Measurements from ENCODE around the gene PIP5K1C. TPM values are rescaled to one million over a fixed set of nuclear protein-coding genes. Genes with fewer than 3 reads are reported as not detected.

PIP5K1C gene
- polyA plus RNA-seq, 1 donor (not counting 4 experiments of a cell fraction or from before 2014, with no cell fraction given) = 3.6 TPM

- Histone ChIP-seq H3K4me3 (ENCODE audit: control insufficient read depth in 2 of 3, extremely low read depth in 1 of 3, insufficient read depth in 2 of 3, low read depth in 1 of 3, low read length in 3 of 3) (no peak overlapping the region), H3K9me1 (ENCODE audit: control insufficient read depth, extremely low read depth, insufficient read depth, low read length) (no peaks in the 10 kb centered on the region), H3K9me3 (ENCODE audit: control insufficient read depth, low read depth, low read length) (no peaks in the 10 kb centered on the region), H3K9ac (ENCODE audit: control insufficient read depth, extremely low read depth, insufficient read depth, low read length) (no peak overlapping the region), H3K27ac (ENCODE audit: control insufficient read depth, insufficient read depth, low read length) (no peak overlapping the region), H4K20me1 (ENCODE audit: control insufficient read depth, extremely low read depth, insufficient read depth, low read length) (no peaks in the 10 kb centered on the region), H3K79me2 (ENCODE audit: control insufficient read depth, insufficient read depth, low read length) (no peaks in the 10 kb centered on the region), H3K4me2 (ENCODE audit: control insufficient read depth, extremely low read depth, insufficient read depth, low read depth, low read length) (no peak overlapping the region), H2AFZ (ENCODE audit: control insufficient read depth, low read length) (no peak overlapping the region), H3K4me1 (ENCODE audit: control insufficient read depth, extremely low read depth, insufficient read depth, low read length) (peaks cover 2% of the 10 kb centered on the region), H3K27me3 (ENCODE audit: control insufficient read depth, extremely low read depth, insufficient read depth, low read length) (no peaks in the 10 kb centered on the region), H3K36me3 (ENCODE audit: control insufficient read depth in 2 of 2, extremely low read depth in 1 of 2, insufficient read depth in 2 of 2, low read length in 2 of 2) (peaks cover 0 to 25% of the 10 kb centered on the region in 2 experiments)
- DNase-seq (ENCODE audit: low read depth, low spot score) (no peak), FAIRE-seq (no peak)
- dilution Hi-C loops (cut with MboI; ENCODE audit: extremely low pct_ligation_motif_present, low sequenced_read_pairs) = no loop called here
- TF ChIP-seq CTCF (optimal IDR thresholded peaks at IDR 0.05 in 1 of 3, IDR thresholded peaks at IDR 0.05 in 1 of 3, conservative IDR thresholded peaks at IDR 0.05 in 1 of 3; ENCODE audit: extremely low read depth in 1 of 3, insufficient read depth in 2 of 3, low read length in 3 of 3) = no peak
Measured at GRCh38 chr19:3657395-3657769, 42.9 kb downstream of the PIP5K1C start.

- H3K4me3 ChIP-seq (ENCODE audit: control insufficient read depth in 2 of 3, extremely low read depth in 1 of 3, insufficient read depth in 2 of 3, low read depth in 1 of 3, low read length in 3 of 3) = no peak overlapping the region
- H3K9ac ChIP-seq (ENCODE audit: control insufficient read depth, extremely low read depth, insufficient read depth, low read length) = no peak overlapping the region
- H3K27me3 ChIP-seq (ENCODE audit: control insufficient read depth, extremely low read depth, insufficient read depth, low read length) = no peaks in the 10 kb centered on the region
- H3K9me3 ChIP-seq (ENCODE audit: control insufficient read depth, low read depth, low read length) = no peaks in the 10 kb centered on the region
- no peak overlapping the region for H2AFZ ChIP-seq (ENCODE audit: control insufficient read depth, low read length)
- H4K20me1 ChIP-seq (ENCODE audit: control insufficient read depth, extremely low read depth, insufficient read depth, low read length) = no peaks in the 10 kb centered on the region
- H3K27ac ChIP-seq (ENCODE audit: control insufficient read depth, insufficient read depth, low read length) = no peak overlapping the region
- FAIRE-seq (no peak), DNase-seq (ENCODE audit: low read depth, low spot score) (no peak)
- no peaks in the 10 kb centered on the region for H3K9me1 ChIP-seq (ENCODE audit: control insufficient read depth, extremely low read depth, insufficient read depth, low read length)
- H3K4me2 ChIP-seq (ENCODE audit: control insufficient read depth, extremely low read depth, insufficient read depth, low read depth, low read length) = no peak overlapping the region
- H3K79me2 ChIP-seq (ENCODE audit: control insufficient read depth, insufficient read depth, low read length) = no peaks in the 10 kb centered on the region
- TF ChIP-seq EZH2 (IDR thresholded peaks at IDR 0.05; ENCODE audit: low read length) (no peak), CTCF (optimal IDR thresholded peaks at IDR 0.05 in 1 of 3, IDR thresholded peaks at IDR 0.05 in 1 of 3, conservative IDR thresholded peaks at IDR 0.05 in 1 of 3; ENCODE audit: extremely low read depth in 1 of 3, insufficient read depth in 2 of 3, low read length in 3 of 3) (no peak)
- H3K36me3 ChIP-seq (ENCODE audit: control insufficient read depth in 2 of 2, extremely low read depth in 1 of 2, insufficient read depth in 2 of 2, low read length in 2 of 2) = peaks cover 0 to 25% of the 10 kb centered on the region in 2 experiments
- dilution Hi-C loops (cut with MboI; ENCODE audit: extremely low pct_ligation_motif_present, low sequenced_read_pairs) = no loop called here
- H3K4me1 ChIP-seq (ENCODE audit: control insufficient read depth, extremely low read depth, insufficient read depth, low read length) = peaks cover 2% of the 10 kb centered on the region
Measured at GRCh38 chr19:3656747-3657394, 43.4 kb downstream of the PIP5K1C start.

All from keratinocyte (primary cell).